HG02885 (cell line): Measurements from ENCODE around the gene ALOX5.
A peak's percentile ranks its signal among the peaks of the same experiment; 100 is the strongest.
"Not testable (repeated sequence)": the region's sequence is repeated elsewhere in the genome, so short reads cannot be mapped to it uniquely, and the experiment has no call there.

Experiments
- ATAC-seq: cut with Tn5 transposase; IDR thresholded peaks from one replicate; pipeline ENCODE4 v1.9.1; 2021; ENCODE audit warnings: mild to moderate bottlenecking; ENCODE audit not compliant: unreplicated experiment, poor library complexity

ALOX5 gene

DNA sequence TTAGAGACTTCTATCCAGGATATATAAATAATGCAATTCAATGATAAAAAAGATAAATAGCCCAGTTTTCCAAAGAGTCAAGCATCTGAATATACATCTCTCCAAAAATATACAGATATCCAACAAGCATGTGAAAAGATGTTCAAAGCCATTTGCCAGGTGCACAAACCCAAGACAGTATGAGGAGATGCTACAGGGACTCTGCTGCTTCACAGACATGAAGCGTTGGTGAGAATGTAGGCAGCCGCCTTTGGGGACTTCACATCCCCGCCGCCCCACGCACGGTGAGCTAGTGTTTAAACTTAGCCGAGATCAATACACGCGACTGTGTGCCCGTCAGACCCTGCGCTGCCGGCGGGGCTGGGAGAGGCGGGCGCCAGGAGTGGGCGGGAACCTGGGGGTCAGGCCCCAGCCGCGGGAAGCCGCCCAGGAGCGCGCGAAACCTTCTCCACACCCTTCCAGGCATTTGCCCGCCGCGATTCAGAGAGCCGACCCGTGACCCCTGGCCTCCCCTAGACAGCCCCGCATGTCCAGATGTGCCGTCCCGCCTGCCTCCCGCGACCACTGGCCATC lies 927 bp upstream of the ALOX5 start:
- ATAC-seq = peak; percentile 35

DNA sequence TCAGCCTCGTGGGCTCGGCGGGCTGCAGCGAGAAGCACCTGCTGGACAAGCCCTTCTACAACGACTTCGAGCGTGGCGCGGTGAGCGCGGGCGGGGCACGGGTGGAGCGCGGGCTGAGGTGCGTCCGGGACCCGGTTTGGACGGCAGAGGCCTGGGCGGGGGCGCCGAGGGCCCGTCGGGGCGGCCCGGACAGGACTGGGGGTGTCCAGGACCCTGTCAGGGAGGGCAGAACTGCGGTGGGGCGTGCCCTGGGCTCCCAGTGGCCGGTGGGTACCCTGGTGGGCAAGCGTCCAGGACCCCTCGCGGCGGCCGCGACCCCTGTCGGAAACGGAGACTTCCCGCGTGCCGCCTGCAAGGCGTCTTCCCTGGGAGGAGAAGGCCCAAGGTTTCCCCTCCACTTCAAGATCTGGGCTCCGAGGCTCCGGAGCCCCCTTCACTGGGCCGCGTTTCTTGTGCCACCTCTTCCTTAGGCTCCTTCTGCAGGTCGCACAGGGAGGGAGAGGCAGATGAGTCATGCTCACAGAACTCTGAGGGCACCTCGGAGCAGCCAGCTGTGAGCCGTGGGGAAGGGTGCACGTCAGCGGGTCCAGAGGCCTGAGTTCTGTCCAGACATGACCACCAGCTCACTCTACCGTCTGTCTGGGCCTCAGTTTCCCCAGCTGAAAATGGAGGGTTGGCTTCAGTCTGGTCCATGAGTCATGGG lies 485 bp downstream of the ALOX5 start:
- peak; percentile 15 for ATAC-seq

DNA sequence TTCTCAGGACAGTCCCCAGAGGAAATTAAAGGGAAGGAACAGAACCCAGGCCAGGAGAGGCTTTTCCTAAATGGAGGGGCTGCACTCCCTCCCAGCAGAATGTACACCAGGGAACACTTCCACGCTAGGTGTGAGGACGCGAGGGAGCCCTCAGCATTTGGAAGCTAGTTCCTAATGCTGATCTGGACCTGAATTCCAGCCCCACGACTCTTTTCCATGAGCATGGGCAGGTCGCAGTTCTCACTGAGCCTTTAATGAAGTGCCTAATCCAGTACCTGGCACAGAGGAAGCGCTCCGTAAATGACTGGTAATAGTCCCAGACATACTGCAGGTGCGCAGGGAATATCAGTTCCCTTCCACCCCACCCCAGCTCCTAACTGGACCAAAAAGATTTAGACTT lies 1.1 kb downstream of the ALOX5 start:
- ATAC-seq = no peak

DNA sequence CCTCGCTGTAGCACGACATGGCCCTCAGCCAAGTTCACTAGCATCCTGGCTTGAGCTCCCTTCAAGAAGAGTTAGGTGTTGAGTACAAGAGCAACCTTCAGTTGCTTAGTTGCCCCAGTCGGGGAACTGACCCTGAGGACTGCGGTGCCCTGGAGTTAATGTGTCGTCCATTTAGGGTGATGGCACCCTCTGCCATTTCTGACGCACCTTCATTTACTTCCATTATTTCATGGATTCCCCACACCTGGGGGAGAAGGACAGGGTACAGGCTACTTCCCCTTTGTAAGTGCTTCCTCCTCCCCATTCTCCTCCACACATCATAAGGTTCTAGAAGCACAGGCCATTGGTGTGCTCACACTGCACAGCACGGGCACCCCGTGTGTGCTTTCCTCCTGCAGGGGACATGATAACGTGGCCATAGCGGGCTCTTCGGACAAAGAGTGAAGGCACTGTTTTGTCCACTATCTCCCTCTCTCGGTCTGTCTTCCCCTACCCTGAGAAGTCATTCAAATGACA lies 1.8 kb downstream of the ALOX5 start:
- ATAC-seq = peak; percentile 25

DNA sequence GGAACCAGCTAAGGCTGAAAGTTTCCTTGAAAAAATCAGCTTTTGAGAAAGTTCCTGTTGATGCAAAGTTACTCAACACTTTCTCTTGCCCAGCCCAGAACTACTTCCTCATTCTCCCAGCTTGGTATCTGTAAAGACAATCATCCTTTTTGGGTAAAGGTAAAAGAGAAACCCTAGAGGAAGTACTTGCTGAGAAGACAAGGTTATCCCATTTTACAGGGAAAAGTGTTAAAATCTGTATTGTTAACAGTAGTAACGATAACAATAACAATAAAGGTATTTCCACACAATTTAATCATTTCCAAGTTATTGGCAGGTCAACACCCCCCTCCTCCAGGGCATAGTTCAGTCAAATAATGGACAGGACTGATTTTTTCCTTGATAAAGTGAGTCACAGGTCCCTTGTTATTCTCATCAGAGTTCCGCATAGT lies 2.4 kb downstream of the ALOX5 start:
- no peak for ATAC-seq

DNA sequence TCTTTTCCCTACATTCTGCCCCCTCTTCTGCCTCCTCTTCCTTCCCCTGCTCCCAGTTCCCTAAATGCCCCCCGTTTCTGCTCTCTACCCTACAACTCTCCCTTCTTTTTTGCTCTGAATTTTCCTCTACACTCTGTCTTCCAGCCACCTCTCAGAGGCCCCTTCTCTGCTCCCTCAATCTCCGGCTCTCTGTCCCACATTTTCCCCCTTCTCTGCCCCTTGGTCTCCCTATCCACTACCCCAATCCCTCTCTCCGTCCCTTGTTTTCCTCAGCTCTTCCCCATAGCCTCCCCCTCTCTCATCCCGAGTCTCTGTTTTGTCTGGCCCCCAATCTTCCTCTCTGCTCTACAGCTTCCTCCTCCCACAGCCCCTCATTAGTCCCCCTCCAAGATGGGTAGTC lies 3.3 kb downstream of the ALOX5 start:
- no peak for ATAC-seq

DNA sequence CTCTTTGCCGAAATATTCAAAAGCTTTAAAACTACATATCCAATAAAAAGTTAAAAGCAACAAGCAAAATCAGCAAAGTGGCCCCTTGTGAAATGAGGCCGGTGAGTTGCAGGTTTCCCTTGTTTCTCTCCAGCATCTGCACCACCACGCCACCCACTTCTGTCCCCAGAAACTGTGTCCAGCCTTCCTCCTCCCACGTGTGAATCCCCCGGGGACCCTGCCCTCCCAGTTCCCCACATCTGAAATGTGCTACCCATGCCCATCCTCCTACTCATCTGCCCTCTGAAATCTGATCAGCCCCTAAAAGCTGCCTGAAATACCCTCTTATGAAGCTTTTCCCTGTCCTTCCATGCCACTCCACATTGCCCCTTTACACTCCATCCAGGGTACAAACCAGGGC lies 3.8 kb downstream of the ALOX5 start:
- no peak for ATAC-seq

DNA sequence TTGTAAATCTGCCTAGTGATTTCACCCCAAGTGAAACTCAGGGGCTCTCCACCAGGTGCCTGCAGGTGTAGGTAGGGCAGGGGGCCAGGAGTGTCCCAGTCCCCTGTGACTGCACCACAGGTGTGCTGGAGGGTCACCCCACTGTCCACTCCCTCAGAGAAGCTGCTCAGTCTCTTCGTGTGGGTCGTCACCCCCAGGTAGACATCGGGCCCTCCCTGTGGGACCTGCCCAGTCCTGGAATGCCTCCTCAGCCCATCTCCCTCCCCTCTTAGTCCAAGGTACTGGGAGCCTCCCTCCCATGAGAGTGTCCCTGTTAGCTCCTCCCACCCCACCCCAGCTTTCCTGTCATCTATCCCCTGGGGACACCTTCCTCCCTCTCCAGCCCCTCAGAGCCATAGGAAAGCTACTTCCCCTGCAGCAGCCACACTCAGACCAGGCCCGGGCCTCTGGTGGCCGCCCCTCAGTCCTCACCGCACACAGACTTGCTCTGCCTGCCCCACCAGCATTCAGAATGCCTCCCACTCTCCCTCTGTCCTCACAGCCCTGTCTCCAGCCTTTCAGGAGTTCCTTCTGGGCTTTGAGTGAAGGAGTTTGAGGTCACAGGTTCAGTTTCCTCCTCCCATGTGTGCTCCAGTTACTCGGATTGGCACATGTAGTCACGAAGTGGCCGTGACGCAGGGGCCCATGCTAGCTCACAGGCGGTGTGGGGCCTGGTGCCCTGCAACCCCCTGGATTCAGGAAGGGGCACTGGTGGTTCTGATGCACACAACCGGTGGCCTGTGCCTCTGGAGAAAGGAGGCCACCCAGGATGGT lies 5.1 kb downstream of the ALOX5 start:
- no peak for ATAC-seq

DNA sequence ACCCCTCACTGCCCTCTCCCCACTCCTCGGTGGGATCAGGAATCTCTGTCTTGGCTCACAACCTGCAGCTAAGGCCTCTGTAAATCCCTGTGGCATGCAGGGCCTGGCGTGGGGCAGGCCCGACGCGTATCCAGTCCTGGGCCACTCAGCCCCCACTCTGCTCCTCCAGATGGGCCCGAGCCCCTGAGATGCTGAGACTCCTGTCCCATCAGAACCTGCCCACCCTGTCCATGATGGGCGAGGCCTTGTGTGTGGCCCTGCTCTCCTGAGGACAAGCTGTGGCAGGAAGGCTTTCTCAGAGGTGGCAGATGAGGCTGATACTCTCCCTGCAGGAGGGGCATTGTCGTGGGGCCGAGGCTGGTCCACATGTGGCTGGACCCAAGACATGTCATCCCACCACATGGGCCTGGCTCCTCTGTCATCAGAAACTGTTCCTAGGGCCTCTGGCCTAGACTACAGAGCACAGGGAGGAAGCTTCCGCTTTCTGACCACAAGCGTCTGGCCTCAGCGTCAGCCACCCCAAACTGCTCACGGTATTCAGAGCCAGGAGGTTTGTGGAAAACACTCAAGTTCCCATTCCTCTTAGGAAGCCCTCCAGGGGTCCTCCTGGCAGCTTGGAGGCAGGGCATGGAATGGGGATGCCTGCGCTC lies 6.0 kb downstream of the ALOX5 start:
- ATAC-seq = no peak

DNA sequence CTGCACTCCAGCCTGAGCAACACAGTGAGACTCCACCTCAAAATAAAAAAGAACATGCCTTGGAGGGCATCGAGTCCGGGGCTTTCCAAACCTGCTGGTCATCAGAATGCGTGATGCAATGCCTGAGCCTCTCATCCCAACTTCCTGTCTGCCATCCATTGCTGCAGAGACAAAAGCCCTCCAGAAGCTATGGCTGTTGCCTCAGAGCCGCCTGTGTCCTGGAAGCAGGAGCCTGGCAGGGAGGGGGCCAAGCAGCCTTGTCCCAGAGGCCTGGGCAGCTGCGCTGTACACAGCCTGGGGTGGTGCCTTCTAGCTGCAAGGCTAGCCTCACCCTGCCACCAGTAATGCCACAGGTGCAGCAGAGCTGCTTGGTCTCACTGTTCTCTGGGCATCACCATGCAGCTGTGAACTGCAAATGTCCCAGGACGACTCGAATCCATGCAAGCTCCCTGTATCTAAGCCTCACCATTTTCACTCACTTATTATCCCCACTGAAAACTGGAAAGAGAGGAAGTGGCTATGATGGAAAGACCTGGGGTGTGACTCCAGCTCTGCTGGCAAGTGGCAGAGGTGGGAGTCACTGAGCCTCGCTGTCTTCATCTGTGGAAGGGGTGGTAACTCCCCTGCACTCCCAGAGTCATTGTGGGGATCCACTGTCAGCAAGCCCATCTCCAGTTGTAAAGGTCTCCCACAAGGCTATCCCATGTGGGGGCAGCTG lies 7.0 kb downstream of the ALOX5 start:
- ATAC-seq = no peak

DNA sequence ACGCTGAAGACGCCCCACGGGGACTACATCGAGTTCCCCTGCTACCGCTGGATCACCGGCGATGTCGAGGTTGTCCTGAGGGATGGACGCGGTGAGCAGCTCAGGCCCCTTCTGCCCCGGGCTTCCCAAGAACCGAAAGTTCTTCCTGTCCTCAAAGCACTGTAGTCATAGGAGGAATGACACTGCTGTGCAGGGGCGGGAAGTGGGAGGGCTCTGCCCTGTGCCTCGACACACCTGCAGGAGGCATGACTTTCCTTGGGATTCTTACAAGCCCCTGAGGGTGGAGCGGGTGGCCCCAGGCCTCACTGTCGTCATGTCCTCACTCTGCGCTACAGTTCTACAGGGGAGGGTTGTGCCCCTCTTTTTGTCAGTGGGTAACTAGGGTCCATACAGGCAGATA lies 8.6 kb downstream of the ALOX5 start:
- ATAC-seq = no peak

DNA sequence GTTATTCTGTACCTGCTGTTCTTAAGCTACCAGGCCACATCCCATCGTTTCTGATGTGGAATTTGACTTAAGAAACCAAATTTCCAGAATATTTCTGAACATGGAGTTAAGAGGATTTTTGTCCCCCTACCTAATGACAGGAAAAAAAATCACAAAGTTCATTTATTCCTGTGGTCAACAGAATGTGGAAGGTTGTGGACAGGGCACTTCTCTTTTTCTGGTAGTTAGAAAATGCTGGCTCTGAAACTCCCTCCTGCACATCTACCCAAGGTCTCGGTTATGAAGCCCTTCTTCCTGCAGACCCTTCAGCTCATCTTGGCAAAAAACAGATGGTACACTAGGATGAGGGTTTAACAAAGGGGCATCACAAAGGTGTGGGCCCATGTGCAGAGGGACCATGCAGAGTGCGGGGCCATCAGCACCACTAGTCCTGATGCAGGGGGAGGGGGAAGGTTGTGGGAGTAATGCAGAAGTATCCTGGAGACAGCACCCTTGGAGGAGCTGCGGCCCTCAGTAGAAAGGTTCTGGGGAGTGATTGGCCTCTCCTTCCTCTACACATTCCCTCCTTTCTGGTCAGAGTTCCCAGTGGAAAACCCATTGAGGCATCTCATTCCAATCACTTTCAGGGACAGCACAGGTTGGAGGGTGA lies 9.8 kb downstream of the ALOX5 start:
- ATAC-seq = no peak

DNA sequence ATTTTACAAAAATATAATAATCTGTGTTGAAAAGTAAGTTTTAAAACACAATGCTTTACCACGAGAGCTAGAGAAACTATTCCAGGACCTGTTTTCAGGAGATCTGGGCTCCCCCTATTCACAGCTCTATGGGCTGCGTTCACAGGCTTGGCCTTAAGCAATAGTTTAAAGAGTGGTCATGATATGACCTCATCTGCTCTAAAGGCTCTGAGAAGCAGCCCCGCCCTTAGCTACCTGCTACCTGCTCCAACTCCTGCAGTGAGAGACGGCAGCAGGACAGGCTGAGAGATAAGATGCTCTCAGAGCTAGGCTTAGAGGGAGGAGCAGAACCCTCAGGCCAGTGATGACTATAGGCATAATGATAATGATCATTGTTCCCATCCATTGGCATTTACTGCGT lies 12.6 kb downstream of the ALOX5 start:
- no peak for ATAC-seq

DNA sequence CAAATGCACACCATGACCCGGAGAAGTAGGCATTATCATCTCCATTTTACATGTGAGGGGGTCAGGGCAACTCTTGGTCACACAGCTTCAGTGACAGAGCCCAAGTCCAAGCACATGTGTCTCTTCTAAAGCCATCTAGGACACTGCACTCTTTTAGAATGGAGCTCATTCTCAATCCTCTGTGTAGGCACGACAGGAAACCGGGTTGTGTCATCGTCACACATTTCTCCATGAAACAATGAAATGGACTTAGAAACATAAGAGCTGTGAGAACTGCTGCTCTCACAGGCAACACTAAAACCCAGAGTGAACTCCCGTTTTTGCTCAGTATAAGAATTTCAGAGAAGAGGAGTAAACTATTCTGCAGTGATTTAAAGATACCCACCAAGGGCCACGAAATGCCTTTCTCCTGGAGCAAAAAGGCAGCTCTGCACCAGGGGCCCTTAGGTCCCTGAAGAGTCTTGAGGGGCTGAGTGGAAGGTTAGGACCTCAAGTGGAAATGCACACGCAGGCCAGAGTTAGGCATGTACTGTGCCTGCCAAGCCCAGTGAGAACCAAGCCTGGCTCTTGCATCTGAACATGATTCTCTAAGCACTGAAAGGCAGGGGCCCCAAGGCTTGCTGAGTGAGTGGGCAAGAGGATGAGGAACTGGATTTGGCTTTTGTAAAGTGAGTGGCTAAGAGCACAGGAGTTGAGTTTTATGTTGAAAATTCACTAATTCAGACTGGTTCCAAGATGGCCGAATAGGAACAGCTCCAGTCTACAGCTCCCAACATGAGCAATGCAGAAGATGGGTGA lies 13.3 kb downstream of the ALOX5 start:
- no peak for ATAC-seq

DNA sequence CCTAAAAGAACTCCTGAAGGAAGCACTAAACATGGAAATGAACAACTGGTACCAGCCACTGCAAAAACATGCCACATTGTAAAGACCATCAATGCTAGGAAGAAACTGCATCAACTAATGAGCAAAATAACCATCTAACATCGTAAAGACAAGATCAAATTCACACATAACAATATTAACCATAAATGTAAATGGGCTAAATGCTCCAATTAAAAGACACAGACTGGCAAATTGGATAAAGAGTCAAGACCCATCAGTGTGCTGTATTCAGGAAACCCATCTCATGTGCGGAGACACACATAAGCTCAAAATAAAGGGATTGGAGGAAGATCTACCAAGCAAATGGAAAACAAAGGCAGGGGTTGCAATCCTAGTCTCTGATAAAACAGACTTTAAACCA lies 15.7 kb downstream of the ALOX5 start:
- ATAC-seq = not testable (repeated sequence)

DNA sequence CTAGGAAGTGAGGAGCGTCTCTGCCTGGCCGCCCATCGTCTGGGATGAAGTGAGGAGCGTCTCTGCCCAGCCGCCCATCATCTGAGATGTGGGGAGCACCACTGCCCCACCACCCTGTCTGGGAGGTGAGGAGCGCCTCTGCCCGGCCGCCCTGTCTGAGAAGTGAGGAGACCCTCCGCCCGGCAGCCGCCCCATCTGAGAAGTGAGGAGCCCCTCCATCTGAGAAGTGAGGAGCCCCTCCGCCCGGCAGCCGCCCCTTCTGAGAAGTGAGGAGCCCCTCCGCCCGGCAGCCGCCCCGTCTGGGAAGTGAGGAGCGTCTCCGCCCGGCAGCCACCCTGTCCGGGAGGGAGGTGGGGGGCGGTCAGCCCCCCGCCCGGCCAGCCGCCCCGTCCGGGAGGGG lies 17.6 kb downstream of the ALOX5 start:
- ATAC-seq = not testable (repeated sequence)

DNA sequence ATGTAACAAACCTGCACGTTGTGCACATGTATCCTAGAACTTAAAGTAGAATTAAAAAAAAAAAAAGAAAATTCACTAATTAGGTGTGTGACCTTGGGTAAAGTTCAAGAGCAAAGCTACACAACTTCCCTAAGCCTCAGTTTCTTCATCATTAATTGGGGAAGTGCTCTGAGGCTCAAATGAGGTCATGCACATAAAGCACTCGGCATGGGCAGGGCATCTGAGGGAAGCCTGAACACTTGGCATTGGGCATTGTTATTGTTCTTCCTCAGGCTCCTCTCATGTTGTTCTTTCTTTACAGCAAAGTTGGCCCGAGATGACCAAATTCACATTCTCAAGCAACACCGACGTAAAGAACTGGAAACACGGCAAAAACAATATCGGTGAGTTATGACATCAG lies 21.5 kb downstream of the ALOX5 start:
- no peak for ATAC-seq

DNA sequence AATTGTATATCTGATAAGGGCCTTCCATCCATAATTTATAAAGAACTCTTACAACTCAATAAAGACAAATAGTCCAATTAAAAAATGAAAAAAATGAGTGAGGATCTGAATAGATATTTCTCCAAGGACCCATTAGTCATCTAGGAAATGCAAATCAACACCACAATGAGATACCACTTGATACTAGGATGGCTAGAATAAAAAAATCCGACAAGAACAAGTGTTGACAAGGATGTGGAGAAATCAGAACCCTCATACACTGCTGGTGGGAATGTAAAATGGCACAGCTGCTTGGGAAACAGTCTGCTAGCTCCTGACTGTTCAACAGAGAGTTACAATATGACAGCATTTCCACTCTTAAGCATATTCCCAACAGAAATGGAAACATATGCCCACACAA lies 24.6 kb downstream of the ALOX5 start:
- no peak for ATAC-seq

DNA sequence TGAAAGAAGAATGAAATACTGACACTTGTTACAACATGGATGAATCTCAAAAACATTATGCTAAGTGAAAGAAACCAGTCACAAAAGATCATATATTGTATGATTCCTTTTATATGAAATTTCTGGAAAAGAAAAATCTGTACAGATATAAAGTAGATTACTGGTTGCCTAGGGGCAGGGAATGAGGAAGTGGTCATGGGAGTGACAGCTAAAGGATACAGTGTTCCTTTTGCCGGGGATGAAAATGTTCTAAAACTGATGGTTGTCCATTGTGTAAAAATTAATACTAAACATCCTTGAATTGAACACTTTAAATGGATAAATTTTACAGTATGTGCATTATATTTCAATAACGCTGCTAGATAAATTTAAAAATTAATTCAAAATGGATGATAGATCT lies 25.1 kb downstream of the ALOX5 start:
- ATAC-seq = no peak
